Esophagus squamous epithelium (tissue), 5 donors: ENCODE results near the gene BRSK2. TPM values are rescaled to one million over a fixed set of nuclear protein-coding genes. Genes with fewer than 3 reads are reported as not detected.

Experiments used
- DNase-seq: peaks from one replicate; lab custom pipeline; 2025; lab: John Stamatoyannopoulos, UW
- H3K27ac ChIP-seq, 4 donors: fragments of 200-600 bp; sonication (generic); one replicate each; pipeline ENCODE4 v1.5.1; 2016 to 2019; ENCODE audit warnings: mild to moderate bottlenecking in 1 of 4
- H3K27me3 ChIP-seq, 4 donors: fragments of 200-600 bp; sonication (generic); 1 replicate in 3 of 4; 2 replicates in 1 of 4; pipeline versions ENCODE4 v1.5.1 to v1.6.0; 2017 to 2021; ENCODE audit warnings: antibody characterized with exemption in 1 of 4
- H3K36me3 ChIP-seq, 3 donors: fragments of 200-600 bp; sonication (generic); one replicate each; pipeline ENCODE4 v1.5.1; 2016 to 2019
- H3K4me1 ChIP-seq, 3 donors: fragments of 200-600 bp; sonication (generic); one replicate each; pipeline ENCODE4 v1.5.1; 2017 to 2019
- H3K4me3 ChIP-seq, 4 donors: fragments of 200-600 bp; sonication (generic); 1 replicate in 3 of 4; 2 replicates in 1 of 4; pipeline ENCODE4 v1.5.1; 2016 to 2019; ENCODE audit warnings: mild to moderate bottlenecking in 2 of 4, moderate library complexity in 1 of 4
- H3K9me3 ChIP-seq, 3 donors: fragments of 200-600 bp; sonication (generic); one replicate each; pipeline ENCODE4 v1.5.1; 2016 to 2019
- CTCF ChIP-seq, 6 experiments: fragments of 450-650 bp in 4 of 6; fragments of 200-600 bp in 2 of 6; sonication (generic) in 2 of 6; IDR thresholded peaks; one replicate each; pipeline ENCODE4 v1.5.1; 2016 to 2019; ENCODE audit warnings: antibody characterized with exemption in 6 of 6, mild to moderate bottlenecking in 4 of 6, moderate library complexity in 4 of 6
- POLR2A ChIP-seq, 4 donors: fragments of 450-650 bp; IDR thresholded peaks; one replicate each; pipeline ENCODE4 v1.6.1; 2017; ENCODE audit warnings: antibody characterized with exemption in 4 of 4, mild to moderate bottlenecking in 4 of 4, moderate library complexity in 3 of 4
- WGBS, 2 donors: methylation state at CpG; one replicate each; pipeline ENCODE4 v1.1.5; 2018; 5-methylcytosine and 5-hydroxymethylcytosine counted together
- intact Hi-C: fragments of 100-400 bp; cut with DNase I; formaldehyde crosslinking; loops from one replicate; pipeline ENCODE4 v1.15.0; 2022
- total RNA-seq, 4 donors: library from RNA; depleted of rRNA; stranded (reverse); fragments of >200 nt; gene quantifications; one replicate each; pipeline ENCODE4 v1.1.0, GENCODE V29; 2016
- donor health status: DM: yes; HTN: yes; CAD: no.

Gene BRSK2
- total RNA-seq, 4 donors from 2014 or later: 0.23 to 1.3 (median 0.35) TPM; not detected in 1

- Histone ChIP-seq H3K36me3 (no peaks in the 10 kb centered on the region), H3K9me3 (peaks cover 0 to 15% (median 0%) of the 10 kb centered on the region in 3 donors), H3K4me1 (no peaks in the 10 kb centered on the region), H3K27ac (no peak overlapping the region), H3K27me3 (peaks cover 0 to 31% (median 0%) of the 10 kb centered on the region in 4 donors), H3K4me3 (no peak overlapping the region)
- DNase-seq: no peak
- TF ChIP-seq POLR2A (IDR thresholded peaks at IDR 0.05) (no peak), CTCF (IDR thresholded peaks at IDR 0.05) (no peak)
- intact Hi-C loops: no loop called here
- WGBS, 2 donors: 69 to 84% methylated on average over 6 to 14 of the region's 16 CpGs
Measured at GRCh38 chr11:1360835-1361357, 28.8 kb upstream of the BRSK2 start.

DNA sequence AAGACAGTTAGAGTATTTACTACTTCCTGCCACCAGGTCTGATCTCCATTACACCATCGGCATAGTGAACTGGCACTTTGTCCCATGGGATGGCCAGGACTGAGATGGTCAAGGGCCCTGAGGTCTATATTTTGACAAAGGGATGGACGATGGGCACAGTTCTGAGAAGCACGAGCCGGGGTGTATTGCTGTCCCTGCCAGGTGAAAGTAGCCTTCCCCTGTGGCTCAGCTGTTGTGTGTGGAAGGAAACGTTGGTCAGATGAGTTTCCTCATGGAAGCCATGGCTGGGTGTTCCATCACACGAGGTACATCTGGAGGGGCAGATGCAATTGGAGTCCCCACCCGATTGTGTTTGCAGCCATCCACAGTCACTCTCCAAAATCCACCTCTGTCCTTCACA is 27.9 kb upstream of the BRSK2 start:
- Histone ChIP-seq H3K27ac (no peak overlapping the region), H3K9me3 (peaks cover 0 to 25% (median 0%) of the 10 kb centered on the region in 3 donors), H3K4me3 (no peak overlapping the region), H3K4me1 (no peaks in the 10 kb centered on the region), H3K36me3 (no peaks in the 10 kb centered on the region), H3K27me3 (peaks cover 0 to 35% (median 0%) of the 10 kb centered on the region in 4 donors)
- WGBS, 2 donors: 60 to 64% methylated on average over 6 to 7 of the region's 7 CpGs
- no peak for TF ChIP-seq POLR2A (IDR thresholded peaks at IDR 0.05)
- TF ChIP-seq CTCF (IDR thresholded peaks at IDR 0.05): no peak
- intact Hi-C loops: no loop called here
- DNase-seq: no peak

- 71 to 80% methylated on average over 4 to 5 of the region's 8 CpGs for WGBS, 2 donors
- no peaks in the 10 kb centered on the region for H3K36me3 ChIP-seq
- no peaks in the 10 kb centered on the region for H3K4me1 ChIP-seq
- no peak overlapping the region for H3K27ac ChIP-seq
- H3K27me3 ChIP-seq: peaks cover 0 to 46% (median 0%) of the 10 kb centered on the region in 4 donors
- H3K4me3 ChIP-seq: no peak overlapping the region
- no peak for TF ChIP-seq CTCF (IDR thresholded peaks at IDR 0.05)
- no peak for TF ChIP-seq POLR2A (IDR thresholded peaks at IDR 0.05)
- intact Hi-C loops: no loop called here
- no peak for DNase-seq
- H3K9me3 ChIP-seq: peaks cover 0 to 28% (median 0%) of the 10 kb centered on the region in 3 donors
Measured at GRCh38 chr11:1367721-1368120, 22.0 kb upstream of the BRSK2 start.

DNA sequence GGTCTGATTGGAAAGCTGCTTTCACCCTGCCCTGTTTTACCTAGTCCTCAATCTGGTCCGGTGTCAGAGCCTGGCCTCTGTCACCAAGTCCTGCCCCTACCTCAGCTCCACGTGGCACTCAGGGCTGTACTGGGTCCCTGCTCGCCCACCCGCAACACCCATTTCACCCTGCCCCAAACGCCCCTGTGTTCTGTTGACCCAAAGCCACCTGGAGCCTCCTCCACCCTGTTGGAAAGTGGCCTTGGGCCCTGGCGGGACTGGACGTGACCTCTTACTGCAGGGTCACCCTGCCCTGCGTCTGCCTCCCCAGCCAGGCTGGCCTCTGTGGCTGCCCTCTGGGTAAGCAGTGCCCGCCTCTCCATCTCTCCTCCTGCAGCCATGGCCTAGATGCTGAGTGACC is 21.5 kb upstream of the BRSK2 start:
- DNase-seq: no peak
- no peak overlapping the region for H3K4me3 ChIP-seq
- no peaks in the 10 kb centered on the region for H3K36me3 ChIP-seq
- H3K4me1 ChIP-seq: no peaks in the 10 kb centered on the region
- peaks cover 0 to 48% (median 0%) of the 10 kb centered on the region in 4 donors for H3K27me3 ChIP-seq
- no peak overlapping the region for H3K27ac ChIP-seq
- intact Hi-C loops: no loop called here
- TF ChIP-seq POLR2A (IDR thresholded peaks at IDR 0.05) (no peak), CTCF (IDR thresholded peaks at IDR 0.05) (no peak)
- peaks cover 0 to 28% (median 0%) of the 10 kb centered on the region in 3 donors for H3K9me3 ChIP-seq
- WGBS, 2 donors: 70 to 85% methylated on average over 2 to 7 of the region's 9 CpGs

DNA sequence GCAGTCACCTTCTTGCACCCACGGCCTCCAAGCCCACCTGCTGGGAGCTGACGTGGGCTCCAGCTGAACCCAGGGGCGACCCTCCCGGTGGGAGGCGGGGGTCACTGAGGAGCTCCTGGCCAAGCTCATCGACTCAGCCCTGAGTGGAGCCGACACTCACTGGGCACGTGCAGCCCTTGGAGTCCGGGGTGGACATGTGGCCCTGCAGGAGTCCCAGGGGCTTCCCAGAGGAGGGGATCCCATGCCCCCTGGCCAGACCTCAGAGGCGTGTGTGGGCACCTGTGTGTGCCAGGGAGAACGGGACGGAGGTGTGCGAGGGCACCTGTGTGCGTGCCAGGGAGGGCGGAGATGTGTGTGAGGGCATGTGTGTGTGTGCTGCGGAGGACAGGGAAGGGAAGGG is 20.8 kb upstream of the BRSK2 start:
- H3K4me3 ChIP-seq: no peak overlapping the region
- DNase-seq: no peak
- no peaks in the 10 kb centered on the region for H3K36me3 ChIP-seq
- H3K4me1 ChIP-seq: no peaks in the 10 kb centered on the region
- H3K27ac ChIP-seq: no peak overlapping the region
- intact Hi-C loops: no loop called here
- H3K9me3 ChIP-seq: peaks cover 0 to 28% (median 0%) of the 10 kb centered on the region in 3 donors
- TF ChIP-seq CTCF (IDR thresholded peaks at IDR 0.05) (no peak), POLR2A (IDR thresholded peaks at IDR 0.05) (no peak)
- H3K27me3 ChIP-seq: peaks cover 0 to 51% (median 0%) of the 10 kb centered on the region in 4 donors
- 80 to 89% methylated on average over 4 to 8 of the region's 16 CpGs for WGBS, 2 donors
